ENCODE results near the gene NOM1.

NOM1 gene

GRCh38 chr7:156984174-156984891, 34.8 kb downstream of the NOM1 start:
- DNase-seq, result no peak

DNA sequence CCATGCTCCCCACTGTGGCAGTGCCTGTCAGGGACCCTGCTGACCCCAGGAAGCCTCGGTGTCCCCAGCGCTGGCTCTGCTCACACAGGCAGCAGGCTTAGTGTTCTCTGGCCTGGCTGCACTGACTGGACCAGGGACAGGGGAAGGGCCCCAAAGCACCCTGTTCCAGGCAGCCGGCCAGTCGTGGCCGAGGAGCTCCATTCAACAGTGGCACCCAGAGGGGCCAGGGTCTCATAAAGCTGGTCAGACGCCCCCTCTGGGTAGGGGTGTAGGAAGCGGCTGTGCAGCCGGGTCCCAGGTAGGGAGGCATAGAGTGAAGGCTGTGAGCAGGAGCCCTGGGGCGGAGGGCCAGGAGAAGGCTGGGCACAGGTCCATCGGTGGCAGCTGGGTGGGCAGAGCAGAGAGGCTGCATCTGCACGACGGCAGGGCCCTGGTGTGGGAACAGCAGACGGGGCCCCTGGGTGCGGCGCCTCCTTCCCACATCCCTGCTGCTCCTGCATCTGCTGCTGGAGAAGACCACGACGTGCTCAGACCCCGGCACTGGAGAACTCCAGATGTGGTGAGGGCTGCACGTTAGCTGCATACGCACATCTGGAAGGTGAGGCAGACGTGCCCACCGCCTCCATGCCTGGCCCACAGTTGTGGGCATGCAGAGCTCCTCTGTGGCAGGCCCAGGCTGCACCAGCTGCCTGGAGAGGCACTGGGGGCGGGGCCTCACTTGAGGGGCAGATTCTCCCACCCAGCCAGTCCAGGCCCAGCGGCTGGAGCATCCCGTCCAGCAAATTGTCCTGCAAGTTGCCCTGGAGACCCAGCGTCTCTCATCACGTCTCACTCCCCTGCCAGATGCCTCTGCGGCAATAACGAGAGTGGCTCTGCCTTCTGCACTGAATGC, 35.8 kb downstream of the NOM1 start:
- DNase-seq, result no peak

DNA sequence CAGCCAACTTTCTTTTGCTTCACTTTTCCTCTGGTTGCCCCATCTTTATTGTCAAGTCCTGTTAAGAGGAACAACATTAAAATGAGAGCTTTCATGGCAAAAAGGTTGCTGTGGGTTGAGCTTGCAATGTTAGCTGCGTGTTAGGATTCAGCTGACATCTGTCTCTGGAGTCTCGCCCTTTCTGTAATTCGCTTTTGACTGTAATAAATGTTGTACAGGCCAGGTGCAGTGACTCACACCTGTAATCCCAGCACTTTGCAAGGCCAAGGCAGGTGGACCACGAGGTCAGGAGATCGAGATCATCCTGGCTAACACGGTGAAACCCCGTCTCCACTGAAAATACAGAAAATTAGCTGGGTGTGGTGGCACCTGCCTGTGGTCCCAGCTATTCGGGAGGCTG, 36.9 kb downstream of the NOM1 start:
- DNase-seq, result no peak

GRCh38 chr7:156988343-156989185, 39.1 kb downstream of the NOM1 start:
- DNase-seq, result no peak

DNA sequence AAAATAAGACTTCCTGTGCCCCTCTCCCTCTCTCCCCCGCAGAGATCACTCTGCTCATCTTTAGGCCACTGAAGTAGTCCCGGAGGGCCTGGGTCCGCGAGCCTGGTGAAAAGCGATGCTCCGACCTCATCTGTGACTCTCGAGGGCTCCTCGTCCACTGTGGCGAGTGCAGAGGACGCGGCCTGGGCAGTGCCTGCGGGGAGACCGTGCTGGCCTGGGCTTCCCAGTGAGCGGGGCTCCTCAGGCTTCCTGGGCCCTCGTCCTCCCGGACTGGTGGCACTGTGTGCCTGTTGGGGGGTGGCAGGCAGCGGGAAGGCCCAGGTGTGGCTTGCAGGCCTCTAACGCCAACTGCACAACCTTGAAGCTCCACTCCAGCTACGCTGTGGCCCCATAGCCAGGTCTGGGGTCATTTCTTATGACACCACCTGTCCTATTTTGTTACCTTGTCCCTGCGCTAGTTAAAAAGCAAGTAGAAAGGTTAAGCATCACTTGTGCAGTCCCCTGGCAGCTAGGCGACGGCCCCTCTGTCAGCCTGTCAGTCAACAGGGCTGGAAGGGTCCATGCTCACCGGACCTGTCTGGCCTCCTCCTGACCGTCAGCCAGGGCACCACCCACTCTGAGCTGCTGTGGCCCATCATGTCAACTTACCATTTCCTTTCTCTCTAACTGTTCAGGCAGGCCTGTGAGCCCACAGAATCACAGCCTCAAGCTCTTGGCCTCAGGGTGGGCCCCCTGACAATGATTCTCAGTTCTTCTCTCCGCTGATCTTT, 40.4 kb downstream of the NOM1 start:
- DNase-seq, result no peak

GRCh38 chr7:156993021-156993924, 43.8 kb downstream of the NOM1 start:
- DNase-seq, result no peak

GRCh38 chr7:156993925-156994235, 44.4 kb downstream of the NOM1 start:
- DNase-seq, result no peak

GRCh38 chr7:156994417-156994816, 44.9 kb downstream of the NOM1 start:
- no peak for DNase-seq

GRCh38 chr7:156998988-156999957, 49.8 kb downstream of the NOM1 start:
- DNase-seq, result no peak

DNA sequence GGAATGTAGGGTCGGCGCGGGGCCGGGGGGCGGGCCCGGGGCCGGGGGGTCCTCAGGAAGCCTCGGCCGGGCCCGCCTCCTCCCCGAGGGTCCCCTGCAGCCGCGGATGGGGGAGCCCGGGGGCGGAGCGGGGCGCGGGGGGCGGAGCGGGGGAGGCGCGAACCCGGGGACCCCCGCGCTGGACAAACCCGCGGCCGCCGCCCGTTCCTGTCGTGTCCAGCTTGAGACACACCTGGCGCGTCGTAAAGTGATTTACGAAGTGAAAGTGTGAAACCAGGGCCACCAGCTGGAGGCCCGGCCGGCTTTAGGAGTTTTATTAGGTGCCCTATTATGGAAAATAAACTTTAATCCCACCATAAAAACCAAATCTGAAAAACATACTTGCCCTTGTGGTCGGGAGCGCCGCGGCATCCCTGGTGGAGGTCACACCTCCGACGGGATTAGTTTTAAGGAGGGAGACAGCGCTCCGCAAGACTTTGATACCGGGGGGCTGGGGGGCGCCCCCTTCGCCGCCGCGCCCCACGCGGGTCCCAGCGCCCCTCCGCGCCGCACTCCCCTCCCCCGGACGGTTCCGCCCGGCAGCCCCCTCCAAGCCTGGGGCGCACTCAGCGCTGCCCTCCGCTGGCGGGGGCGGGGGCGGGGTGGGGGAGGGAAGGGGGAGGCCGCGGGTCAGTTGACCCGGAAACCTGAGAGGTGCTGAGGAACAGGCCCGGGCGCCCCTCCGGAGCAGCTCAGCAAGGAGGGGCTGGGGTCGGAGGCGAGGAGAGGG, 50.6 kb downstream of the NOM1 start:
- no peak for DNase-seq

DNA sequence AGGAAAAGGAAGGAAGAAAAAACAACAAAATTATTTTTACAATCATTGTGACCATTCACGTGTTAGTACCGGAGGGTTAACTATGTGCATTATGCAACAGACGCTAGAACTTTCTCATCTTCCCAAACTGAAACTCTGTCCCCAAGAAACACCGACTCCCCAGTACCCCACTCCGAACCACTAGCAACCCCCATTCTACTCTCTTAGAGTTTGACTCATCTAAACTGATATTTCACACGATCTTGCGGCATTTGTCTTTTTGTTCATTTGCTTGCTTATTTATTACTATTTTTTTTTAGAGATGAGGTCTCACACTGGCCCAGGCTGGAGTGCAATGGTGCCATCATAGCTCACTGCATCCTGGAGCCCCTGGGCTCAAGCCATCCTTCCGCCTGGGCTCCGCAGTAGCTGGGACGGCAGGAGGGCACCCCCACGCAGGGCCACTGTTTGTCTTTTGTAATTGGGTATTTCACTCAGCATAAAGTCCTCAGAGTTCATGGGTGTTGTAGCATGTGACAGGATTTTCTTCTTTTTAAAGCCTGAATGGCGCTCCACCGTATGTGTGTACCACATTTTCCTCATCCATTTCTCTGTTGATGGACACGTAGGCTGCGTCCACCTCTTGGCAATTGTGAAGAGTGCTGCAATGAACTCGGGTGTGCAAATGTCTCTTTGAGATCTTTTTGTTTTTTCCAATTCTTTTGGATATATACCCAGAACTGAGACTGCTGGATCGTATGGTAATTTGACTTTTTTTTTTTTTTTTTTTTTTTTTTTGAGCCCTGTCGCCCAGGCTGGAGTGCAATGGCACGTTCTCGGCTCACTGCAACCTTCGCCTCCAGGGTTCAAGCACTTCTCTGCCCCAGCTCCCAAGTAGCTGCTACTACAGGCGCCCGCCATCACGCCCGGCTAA, 51.5 kb downstream of the NOM1 start:
- no peak for DNase-seq

GRCh38 chr7:157001920-157002818, 52.7 kb downstream of the NOM1 start:
- no peak for DNase-seq

- DNase-seq, result no peak
Observed at GRCh38 chr7:157002819-157003421, 53.4 kb downstream of the NOM1 start.

- no peak for DNase-seq
Observed at GRCh38 chr7:157003445-157003755, 53.9 kb downstream of the NOM1 start.

DNA sequence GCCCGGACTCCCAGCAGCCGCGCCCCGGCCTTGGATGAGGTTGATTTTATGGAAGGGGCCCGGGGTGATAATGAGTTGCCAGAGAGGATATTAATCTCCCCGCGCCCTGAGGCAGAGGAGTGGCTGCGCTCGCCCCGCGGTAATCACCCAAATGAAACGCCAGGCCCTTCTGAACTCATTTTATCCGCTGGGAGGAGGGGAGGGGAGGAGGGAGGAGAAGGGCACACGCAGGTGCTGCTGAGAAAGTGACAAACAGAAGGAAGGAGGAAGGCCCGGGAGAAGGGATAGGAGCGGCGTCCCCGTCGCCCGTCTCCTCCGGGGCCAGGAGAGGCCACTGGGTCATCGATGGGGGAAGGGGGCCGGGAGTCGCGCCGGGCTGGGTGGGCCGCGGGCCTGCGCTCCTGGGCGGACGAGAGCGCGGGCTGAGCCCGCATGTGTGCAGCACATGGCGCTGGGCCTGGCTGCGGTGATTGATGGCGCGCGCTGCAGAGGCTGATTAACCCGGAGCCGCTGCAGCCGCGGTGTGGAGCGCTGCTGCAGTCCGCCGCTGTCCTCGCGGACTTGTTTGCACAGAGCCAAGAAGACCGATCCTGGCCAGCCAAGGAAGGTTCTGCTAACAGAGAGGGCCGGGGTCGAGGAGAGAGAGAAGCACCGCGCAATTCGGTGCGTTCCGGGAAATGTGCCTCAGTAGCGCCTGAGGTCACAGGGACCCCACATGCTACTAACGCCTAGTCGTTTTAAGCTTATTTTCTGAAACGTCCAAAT, 54.4 kb downstream of the NOM1 start:
- DNase-seq, result no peak
